SK-N-MC (cell line): ENCODE data around the gene ARID1B.

Source experiments
- EZH2 ChIP-seq: fragments of 200-600 bp; sonication (generic); IDR thresholded peaks from one replicate; pipeline ENCODE4 v1.6.1; 2017; ENCODE audit warnings: antibody characterized with exemption
- POLR2AphosphoS5 ChIP-seq: IDR thresholded peaks from 2 replicates; pipeline ENCODE4 v1.6.1; 2012; ENCODE audit warnings: mild to moderate bottlenecking, low read depth, low read length, borderline replicate concordance

DNA sequence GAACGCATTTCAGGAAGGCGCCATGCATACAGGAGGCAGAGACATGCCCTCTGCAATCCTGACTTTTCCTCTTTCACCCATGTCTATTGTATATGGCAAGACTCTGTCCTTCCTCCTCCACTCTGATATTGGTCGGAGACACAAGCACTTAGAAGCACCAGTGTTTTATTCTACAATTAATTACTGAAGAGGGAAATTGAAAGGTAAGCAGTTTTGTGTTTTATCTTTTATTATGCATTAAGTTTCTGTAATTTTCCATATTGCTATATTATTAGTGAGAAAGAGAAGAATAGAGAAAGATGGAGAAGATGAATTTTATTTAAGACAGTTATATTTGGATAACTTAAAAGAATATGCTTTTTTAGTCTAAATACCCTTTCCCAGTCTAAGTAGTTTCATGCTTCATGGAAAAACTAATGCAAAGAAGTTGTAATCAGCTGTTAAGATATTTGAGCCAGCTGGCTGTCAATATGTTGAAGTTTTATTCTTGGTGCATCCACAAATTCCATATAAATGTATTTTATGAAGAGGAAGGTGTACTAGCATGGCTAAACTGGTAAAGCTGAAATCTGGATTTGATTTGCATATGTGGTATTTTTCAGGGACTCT lies 13.6 kb downstream of the ARID1B start:
- TF ChIP-seq POLR2AphosphoS5: no peak
- TF ChIP-seq EZH2: no peak
